ENCODE results near the gene NPBWR2. TPM values are rescaled to one million over a fixed set of nuclear protein-coding genes. Genes with fewer than 3 reads are reported as not detected.
A peak's percentile ranks its signal among the peaks of the same experiment; 100 is the strongest.

NPBWR2 gene
- total RNA-seq, 4 donors from 2014 or later: not detected

- no peak overlapping the region for H3K4me3 ChIP-seq (ENCODE audit: low read depth, poor library complexity, severe bottlenecking)
- TF ChIP-seq POLR2A (IDR thresholded peaks at IDR 0.05) (no peak), CTCF (IDR thresholded peaks at IDR 0.05) (no peak)
- WGBS, 2 donors: 84 to 94% methylated on average over 6 of the region's 6 CpGs
- no peak for DNase-seq (ENCODE audit: low spot score in 2 of 2)
- intact Hi-C loops (cut with DNase I; ENCODE audit: low total_unique reads): no loop called here
These were observed 25.8 kb downstream of the NPBWR2 start for GRCh38 chr20:64081624-64081964.

- TF ChIP-seq CTCF (IDR thresholded peaks at IDR 0.05) (no peak), POLR2A (IDR thresholded peaks at IDR 0.05) (no peak)
- DNase-seq (ENCODE audit: low spot score in 2 of 2): no peak
- 71 to 81% methylated on average over 17 of the region's 17 CpGs for WGBS, 2 donors
- H3K4me3 ChIP-seq (ENCODE audit: low read depth, poor library complexity, severe bottlenecking): no peak overlapping the region
- intact Hi-C loops (cut with DNase I; ENCODE audit: low total_unique reads): no loop called here
These were observed 26.3 kb downstream of the NPBWR2 start for GRCh38 chr20:64080813-64081623.

GRCh38 chr20:64080013-64080812 lies 27.2 kb downstream of the NPBWR2 start, which contains the start of gene OPRL1:
TSS of gene OPRL1 (plus strand) at chr20:64080082. CDS start at chr20:64092721, 12,639 bp downstream.
- intact Hi-C loops (cut with DNase I; ENCODE audit: low total_unique reads): no loop called here
- no peak for DNase-seq (ENCODE audit: low spot score in 2 of 2)

GRCh38 chr20:64079273-64080012 lies 27.9 kb downstream of the NPBWR2 start, which contains the start of gene RGS19:
TSS of gene RGS19 (minus strand) at chr20:64079518. CDS start at chr20:64076886, 2,632 bp downstream.
- DNase-seq (ENCODE audit: low spot score in 2 of 2): peak; percentile 64 to 94
- intact Hi-C loops (cut with DNase I; ENCODE audit: low total_unique reads): no loop called here
- peak within 1 kb of the TSS; percentile 56 for H3K4me3 ChIP-seq (ENCODE audit: low read depth, poor library complexity, severe bottlenecking)
- TF ChIP-seq POLR2A (IDR thresholded peaks at IDR 0.05) (no peak), CTCF (IDR thresholded peaks at IDR 0.05) (no peak)
- WGBS, 2 donors: 0 to 1% methylated on average over 9 to 34 of the region's 73 CpGs

More at GRCh38 chr20:64080013-64080812, 27.2 kb downstream of the NPBWR2 start, which contains the start of gene OPRL1:
- TF ChIP-seq CTCF (IDR thresholded peaks at IDR 0.05) (no peak), POLR2A (IDR thresholded peaks at IDR 0.05) (no peak)
- H3K4me3 ChIP-seq (ENCODE audit: low read depth, poor library complexity, severe bottlenecking): peak within 1 kb of the TSS; percentile 56
- 12 to 16% methylated on average over 23 to 29 of the region's 62 CpGs for WGBS, 2 donors

GRCh38 chr20:64078934-64079272 lies 28.5 kb downstream of the NPBWR2 start:
- no peak for DNase-seq (ENCODE audit: low spot score in 2 of 2)
- intact Hi-C loops (cut with DNase I; ENCODE audit: low total_unique reads): no loop called here
- H3K4me3 ChIP-seq (ENCODE audit: low read depth, poor library complexity, severe bottlenecking): peak overlapping the region; percentile 56
- WGBS, 2 donors: 11 to 13% methylated on average over 4 of the region's 4 CpGs
- TF ChIP-seq POLR2A (IDR thresholded peaks at IDR 0.05) (no peak), CTCF (IDR thresholded peaks at IDR 0.05) (no peak)

Measured in lower leg skin (tissue), 4 donors.